ENCODE measurements around the gene SSH2.

SSH2 gene

GRCh38 chr17:29576214-29577000, 353.6 kb downstream of the SSH2 start:
- H3K4me3 ChIP-seq (ENCODE audit: control insufficient read depth, low read depth, low read length), result no peak overlapping the region
- no peak for DNase-seq (ENCODE audit: low read depth)
- no peak for TF ChIP-seq CTCF (IDR thresholded peaks at IDR 0.05; ENCODE audit: control insufficient read depth, insufficient read depth, low read depth, low read length, missing control alignments)
